ENCODE data around the gene PPM1J.

- TF ChIP-seq CTCF (IDR thresholded peaks at IDR 0.05; ENCODE audit: low read length) (no peak), EZH2 (IDR thresholded peaks at IDR 0.05; ENCODE audit: borderline replicate concordance, low read length) (no peak)
Observed at GRCh38 chr1:112689196-112689841, 25.8 kb downstream of the PPM1J start.
